ENCODE results near the gene STXBP6.
"Not testable (repeated sequence)": the region's sequence is repeated elsewhere in the genome, so short reads cannot be mapped to it uniquely, and the experiment has no call there.

The STXBP6 gene

GRCh38 chr14:24956104-24956503 lies 93.8 kb downstream of the STXBP6 start:
- no peak for DNase-seq (ENCODE audit: low read depth)

- no peak for DNase-seq (ENCODE audit: low read depth)
These were observed 95.3 kb downstream of the STXBP6 start for GRCh38 chr14:24954700-24955037.

- no peak for DNase-seq (ENCODE audit: low read depth)
These were observed 95.8 kb downstream of the STXBP6 start for GRCh38 chr14:24954037-24954699.

- no peak for DNase-seq (ENCODE audit: low read depth)
These were observed 96.9 kb downstream of the STXBP6 start for GRCh38 chr14:24952851-24953666.

- DNase-seq (ENCODE audit: low read depth) = no peak
These were observed 101.6 kb downstream of the STXBP6 start for GRCh38 chr14:24948261-24948847.

- no peak for DNase-seq (ENCODE audit: low read depth)
These were observed 102.8 kb downstream of the STXBP6 start for GRCh38 chr14:24947131-24947530.

- no peak for DNase-seq (ENCODE audit: low read depth)
These were observed 105.1 kb downstream of the STXBP6 start for GRCh38 chr14:24944800-24945199.

GRCh38 chr14:24943024-24943423 lies 106.9 kb downstream of the STXBP6 start:
- DNase-seq (ENCODE audit: low read depth) = no peak

GRCh38 chr14:24941719-24942118 lies 108.2 kb downstream of the STXBP6 start:
- DNase-seq (ENCODE audit: low read depth) = no peak

- DNase-seq (ENCODE audit: low read depth) = no peak
These were observed 109.6 kb downstream of the STXBP6 start for GRCh38 chr14:24940213-24940783.

GRCh38 chr14:24938593-24938992 lies 111.4 kb downstream of the STXBP6 start:
- DNase-seq (ENCODE audit: low read depth) = no peak

GRCh38 chr14:24937300-24937699 lies 112.6 kb downstream of the STXBP6 start:
- DNase-seq (ENCODE audit: low read depth) = no peak

- not testable (repeated sequence) for DNase-seq (ENCODE audit: low read depth)
These were observed 113.2 kb downstream of the STXBP6 start for GRCh38 chr14:24936773-24937172.

- no peak for DNase-seq (ENCODE audit: low read depth)
These were observed 114.2 kb downstream of the STXBP6 start for GRCh38 chr14:24935796-24936195.

GRCh38 chr14:24928386-24928900 lies 121.5 kb downstream of the STXBP6 start:
- no peak for DNase-seq (ENCODE audit: low read depth)

- DNase-seq (ENCODE audit: low read depth) = no peak
These were observed 122.1 kb downstream of the STXBP6 start for GRCh38 chr14:24927809-24928208.

- DNase-seq (ENCODE audit: low read depth) = no peak
These were observed 124.1 kb downstream of the STXBP6 start for GRCh38 chr14:24925771-24926374.

GRCh38 chr14:24924544-24924943 lies 125.4 kb downstream of the STXBP6 start:
- DNase-seq (ENCODE audit: low read depth) = no peak

GRCh38 chr14:24921903-24922302 lies 128.0 kb downstream of the STXBP6 start:
- no peak for DNase-seq (ENCODE audit: low read depth)

GRCh38 chr14:24920265-24921075 lies 129.5 kb downstream of the STXBP6 start:
- no peak for DNase-seq (ENCODE audit: low read depth)

GRCh38 chr14:24918822-24919221 lies 131.1 kb downstream of the STXBP6 start:
- no peak for DNase-seq (ENCODE audit: low read depth)

Data from GM04504 (cell line).